GM12878 (cell line): Measurements from ENCODE around the gene TCF4. TPM values are rescaled to one million over a fixed set of nuclear protein-coding genes. Genes with fewer than 3 reads are reported as not detected.

Experiments used
- ATAC-seq: fragments of 200-7000 bp; cut with Tn5 transposase; 3 replicates; pipeline ENCODE4 v1.9.1; 2020; ENCODE audit warnings: mild to moderate bottlenecking, moderate library complexity
- BruUV-seq: library from RNA; stranded (reverse); fragments of 400-500 nt; replicated peaks from 2 replicates; lab custom pipeline; 2021; lab: Mats Ljungman, UMichigan
- CTCF ChIA-PET: fragments of 300-600 bp; sonication (Branson Sonifier 250); formaldehyde crosslinking; extraction: SDS; loops from one replicate; lab custom pipeline; 2021; ENCODE audit warnings: inconsistent platforms; lab: Yijun Ruan, JAX
- POLR2A ChIA-PET: fragments of 350-600 bp; formaldehyde crosslinking; extraction: SDS; loops from one replicate; lab custom pipeline; 2021; ENCODE audit warnings: inconsistent platforms; lab: Charles Lee
- RAD21 ChIA-PET: fragments of 300-600 bp; sonication (Branson Sonifier 250); formaldehyde crosslinking; loops from one replicate; lab custom pipeline; 2023; ENCODE audit warnings: antibody characterized with exemption; ENCODE audit not compliant: unreplicated experiment; lab: Charles Lee
- SMC1A ChIA-PET: fragments of 300-600 bp; sonication (Branson Sonifier 250); formaldehyde crosslinking; loops from one replicate; lab custom pipeline; 2023; ENCODE audit not compliant: unreplicated experiment, uncharacterized antibody; lab: Charles Lee
- DNase-seq: peaks from one replicate; pipeline ENCODE4 v3.0.0-alpha.2; 2011; ENCODE audit warnings: low read depth, low spot score
- FAIRE-seq: peaks from 3 replicates; lab custom pipeline; 2011; peaks lifted over from hg19 to GRCh38; lab: Jason Lieb, UNC
- H2AFZ ChIP-seq: 2 replicates; pipeline ENCODE4 v1.6.0; 2011; ENCODE audit warnings: low read depth, low read length, control low read depth; ENCODE audit not compliant: control insufficient read depth
- H3K27ac ChIP-seq: 2 replicates; pipeline ENCODE4 v1.5.1; 2011; ENCODE audit warnings: control low read depth; ENCODE audit not compliant: control insufficient read depth, insufficient read depth
- H3K27me3 ChIP-seq, 2 experiments: replicated peaks in 1 of 2; 2 replicates each; pipeline versions ENCODE4 v1.6.0 to v1.6.1; 2011; ENCODE audit warnings: low read length in 1 of 2; ENCODE audit not compliant: control insufficient read depth in 2 of 2, insufficient read depth in 2 of 2
- H3K36me3 ChIP-seq, 2 experiments: 2 replicates each; pipeline ENCODE4 v1.5.1; 2011; ENCODE audit warnings: low read length in 1 of 2; ENCODE audit not compliant: control insufficient read depth in 2 of 2, insufficient read depth in 2 of 2
- H3K4me1 ChIP-seq: 2 replicates; pipeline ENCODE4 v1.6.1; 2011; ENCODE audit warnings: mild to moderate bottlenecking, low read length, moderate library complexity, mixed read lengths; ENCODE audit not compliant: control insufficient read depth, insufficient read depth
- H3K4me2 ChIP-seq: 2 replicates; pipeline ENCODE4 v1.6.0; 2011; ENCODE audit warnings: control low read depth; ENCODE audit not compliant: control insufficient read depth, insufficient read depth
- H3K4me3 ChIP-seq: fragments of 200-600 bp; sonication (generic); 2 replicates; pipeline ENCODE4 v1.5.1; 2016
- H3K79me2 ChIP-seq: 2 replicates; pipeline ENCODE4 v1.6.0; 2011; ENCODE audit warnings: low read length; ENCODE audit not compliant: control insufficient read depth, insufficient read depth
- H3K9ac ChIP-seq: 2 replicates; pipeline ENCODE4 v1.8.0; 2011; ENCODE audit warnings: low read length, control low read depth, mixed read lengths; ENCODE audit not compliant: control insufficient read depth, insufficient read depth
- H3K9me3 ChIP-seq: replicated peaks from 3 replicates; pipeline ENCODE4 v1.5.1; 2011; ENCODE audit warnings: mild to moderate bottlenecking, low read length; ENCODE audit not compliant: control insufficient read depth, insufficient read depth
- H4K20me1 ChIP-seq: 2 replicates; pipeline ENCODE4 v1.6.0; 2011; ENCODE audit not compliant: control insufficient read depth, insufficient read depth
- BCL11A ChIP-seq: IDR thresholded peaks from 2 replicates; pipeline ENCODE4 v1.6.1; 2011; ENCODE audit warnings: low read depth, low read length
- NFYB ChIP-seq: IDR thresholded peaks from 2 replicates; pipeline ENCODE4 v1.6.1; 2011; ENCODE audit warnings: low read depth, mild to moderate bottlenecking, low read length, improper control_type of control experiment, moderate library complexity; ENCODE audit not compliant: insufficient read depth
- NR2C2 ChIP-seq: IDR thresholded peaks from 2 replicates; pipeline ENCODE4 v1.6.1; 2011; ENCODE audit warnings: borderline replicate concordance, low read depth; ENCODE audit not compliant: control insufficient read depth, insufficient read length
- POLR2A ChIP-seq: IDR thresholded peaks from 2 replicates; pipeline ENCODE4 v1.6.1; 2011; ENCODE audit warnings: low read depth, mild to moderate bottlenecking, low read length
- POU2F2 ChIP-seq: IDR thresholded peaks from 3 replicates; pipeline ENCODE4 v1.6.1; 2011; ENCODE audit warnings: low read depth, mild to moderate bottlenecking, low read length, borderline replicate concordance
- SRF ChIP-seq, 2 experiments: IDR thresholded peaks; 2 replicates each; pipeline ENCODE4 v1.6.1; 2011; ENCODE audit warnings: low read depth in 2 of 2, low read length in 2 of 2, mild to moderate bottlenecking in 1 of 2, moderate library complexity in 1 of 2
- STAT3 ChIP-seq: IDR thresholded peaks from 2 replicates; pipeline ENCODE4 v1.6.1; 2011; ENCODE audit warnings: low read depth, low read length, improper control_type of control experiment
- ZNF24 ChIP-seq: fragments of 450-650 bp; IDR thresholded peaks from 2 replicates; pipeline ENCODE4 v1.6.1; 2017; ENCODE audit warnings: antibody characterized with exemption, mild to moderate bottlenecking
- WGBS: methylation state at CpG from one replicate; pipeline ENCODE4 v1.1.6; 2016; ENCODE audit warnings: low lambda C conversion rate; ENCODE audit not compliant: insufficient replicate concordance, insufficient coverage; ENCODE audit errors: missing lambda C conversion rate; 5-methylcytosine and 5-hydroxymethylcytosine counted together
- in situ Hi-C: fragments of 300-500 bp; cut with MboI; formaldehyde crosslinking; loops from 9 replicates; pipeline ENCODE4 v1.14.3; 2018; ENCODE audit warnings: mixed read lengths
- intact Hi-C: fragments of 100-400 bp; cut with micrococcal nuclease; formaldehyde crosslinking; loops from one replicate; pipeline ENCODE4 v1.14.2; 2022; ENCODE audit not compliant: unreplicated experiment
- polyA plus RNA-seq, 11 experiments: library from polyadenylated mRNA; depleted of rRNA in 4 of 11; unstranded in 6 of 11; stranded (reverse) in 5 of 11; fragments of >200 nt; fragmentation: Nextera tagmentation in 4 of 11; fragmentation: Illumina TruSeq in 1 of 11; extraction: Ambion mirVana in 4 of 11; extraction: Trizol in 1 of 11; gene quantifications; 1 replicate in 1 of 11; 2 replicates in 10 of 11; pipeline versions ENCODE4 v1.2.1 to v1.2.3, GENCODE V29; 2011 to 2016; ENCODE audit warnings: inconsistent platforms in 2 of 11, missing spikeins in 2 of 11, low read depth in 1 of 11
- total RNA-seq, 4 experiments: library from RNA; depleted of rRNA in 3 of 4; stranded (reverse); fragments of >200 nt in 3 of 4; fragmentation: Illumina TruSeq in 1 of 4; extraction: Trizol in 1 of 4; gene quantifications; 2 replicates each; pipeline versions ENCODE4 v1.2.1 to v1.2.3, GENCODE V29; 2013 to 2021
- TF ChIP-seq, protein P1 (sequence below), 3 experiments: IDR thresholded peaks in 2 of 3; conservative IDR thresholded peaks in 1 of 3; 2 replicates each; pipeline ENCODE4 v1.5.1; 2011; ENCODE audit warnings: low read depth in 3 of 3, low read length in 3 of 3, mild to moderate bottlenecking in 3 of 3, control low read depth in 2 of 3, moderate library complexity in 2 of 3, inconsistent platforms in 1 of 3, mixed read lengths in 1 of 3; ENCODE audit not compliant: control insufficient read depth in 2 of 3, insufficient read depth in 1 of 3; ENCODE audit errors: extremely low read depth in 1 of 3
- TF ChIP-seq, protein P2 (sequence below): IDR thresholded peaks from 2 replicates; pipeline ENCODE4 v1.6.1; 2011; ENCODE audit warnings: low read depth, low read length, improper control_type of control experiment, borderline replicate concordance

Gene TCF4
- total and polyA plus RNA-seq, 10 of the 15 experiments (the other 5 are each of a cell fraction or from before 2014, with no cell fraction given) = 15.2 to 94.0 (median 31.5) TPM

DNA sequence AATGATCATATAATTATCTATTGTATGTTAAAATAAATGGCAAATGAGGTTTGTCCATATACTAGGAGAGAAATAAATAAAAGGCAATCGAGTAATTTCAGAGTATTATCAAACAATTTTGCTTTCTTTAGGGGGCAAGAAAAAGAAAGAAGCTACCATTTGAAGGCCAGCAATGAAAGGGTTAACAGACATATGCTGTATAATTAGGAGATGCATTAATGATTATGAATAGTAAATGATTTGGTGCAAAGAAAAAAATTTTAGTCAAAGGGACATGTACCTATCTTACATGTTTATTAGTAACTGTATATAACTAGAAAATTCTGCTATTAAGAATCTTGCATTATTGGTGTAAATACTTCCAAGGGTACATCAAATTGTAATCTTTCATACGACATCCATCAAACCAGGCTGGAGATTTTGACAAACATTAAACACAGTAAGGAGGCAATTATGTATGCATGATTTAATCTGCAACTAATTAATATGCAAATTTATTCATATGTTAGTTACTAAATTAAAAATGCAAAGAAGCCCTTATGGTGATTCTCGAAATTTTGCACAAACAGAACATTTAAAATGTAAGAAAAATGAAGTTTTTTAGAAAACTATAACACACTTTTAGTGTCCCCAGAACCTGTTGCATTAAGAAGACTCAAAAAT lies 251.4 kb downstream of the TCF4 start:
- Histone ChIP-seq H4K20me1 (no peaks in the 10 kb centered on the region), H3K27ac (no peak overlapping the region)
- TF ChIP-seq ZNF24 (no peak), STAT3 (no peak), SRF (IDR thresholded peaks at IDR 0.05; ENCODE audit: low read depth in 2 of 2, low read length in 2 of 2) (no peak), POLR2A (no peak), NR2C2 (no peak), NFYB (no peak), BCL11A (no peak), POU2F2 (no peak)
- TF ChIP-seq, protein P1, sequence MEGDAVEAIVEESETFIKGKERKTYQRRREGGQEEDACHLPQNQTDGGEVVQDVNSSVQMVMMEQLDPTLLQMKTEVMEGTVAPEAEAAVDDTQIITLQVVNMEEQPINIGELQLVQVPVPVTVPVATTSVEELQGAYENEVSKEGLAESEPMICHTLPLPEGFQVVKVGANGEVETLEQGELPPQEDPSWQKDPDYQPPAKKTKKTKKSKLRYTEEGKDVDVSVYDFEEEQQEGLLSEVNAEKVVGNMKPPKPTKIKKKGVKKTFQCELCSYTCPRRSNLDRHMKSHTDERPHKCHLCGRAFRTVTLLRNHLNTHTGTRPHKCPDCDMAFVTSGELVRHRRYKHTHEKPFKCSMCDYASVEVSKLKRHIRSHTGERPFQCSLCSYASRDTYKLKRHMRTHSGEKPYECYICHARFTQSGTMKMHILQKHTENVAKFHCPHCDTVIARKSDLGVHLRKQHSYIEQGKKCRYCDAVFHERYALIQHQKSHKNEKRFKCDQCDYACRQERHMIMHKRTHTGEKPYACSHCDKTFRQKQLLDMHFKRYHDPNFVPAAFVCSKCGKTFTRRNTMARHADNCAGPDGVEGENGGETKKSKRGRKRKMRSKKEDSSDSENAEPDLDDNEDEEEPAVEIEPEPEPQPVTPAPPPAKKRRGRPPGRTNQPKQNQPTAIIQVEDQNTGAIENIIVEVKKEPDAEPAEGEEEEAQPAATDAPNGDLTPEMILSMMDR (IDR thresholded peaks at IDR 0.05 in 2 of 3, conservative IDR thresholded peaks at IDR 0.05 in 1 of 3; ENCODE audit: control insufficient read depth in 2 of 3, extremely low read depth in 1 of 3, insufficient read depth in 1 of 3, low read depth in 3 of 3, low read length in 3 of 3) = no peak
- TF ChIP-seq, protein P2, sequence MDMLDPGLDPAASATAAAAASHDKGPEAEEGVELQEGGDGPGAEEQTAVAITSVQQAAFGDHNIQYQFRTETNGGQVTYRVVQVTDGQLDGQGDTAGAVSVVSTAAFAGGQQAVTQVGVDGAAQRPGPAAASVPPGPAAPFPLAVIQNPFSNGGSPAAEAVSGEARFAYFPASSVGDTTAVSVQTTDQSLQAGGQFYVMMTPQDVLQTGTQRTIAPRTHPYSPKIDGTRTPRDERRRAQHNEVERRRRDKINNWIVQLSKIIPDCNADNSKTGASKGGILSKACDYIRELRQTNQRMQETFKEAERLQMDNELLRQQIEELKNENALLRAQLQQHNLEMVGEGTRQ = no peak
- TF ChIP-seq, all 136 proteins: peak for 0
- FAIRE-seq = no peak
- ATAC-seq = no peak
- ChIA-PET CTCF (interaction anchor here (0.7 to 2.3 kb wide), 2 partner anchors 98 to 102 kb away, joined by 3 to 8 read pairs; no protein-coding TSS in a partner anchor), POLR2A (no interaction called here), SMC1A (interaction anchor here (1.0 to 1.8 kb wide), 2 partner anchors 14 to 102 kb away, joined by 3 to 6 read pairs; no protein-coding TSS in a partner anchor), RAD21 (interaction anchor here (1.2 kb wide), 1 partner anchor 15 kb away, joined by 3 read pairs; no protein-coding TSS in a partner anchor)
- Histone ChIP-seq H3K79me2 (no peaks in the 10 kb centered on the region), H3K27me3 (peaks cover 0 to 1% of the 10 kb centered on the region in 2 experiments; a peak in 1 of 4 replicates), H3K36me3 (no peaks in the 10 kb centered on the region), H3K9ac (no peak overlapping the region), H3K4me1 (no peaks in the 10 kb centered on the region), H3K4me2 (no peak overlapping the region), H3K4me3 (no peak overlapping the region), H3K9me3 (no peaks in the 10 kb centered on the region), H2AFZ (no peak overlapping the region)
- intact Hi-C loops (no loop called here), in situ Hi-C loops (loop anchor here (10.0 kb wide), 1 partner anchor 1238 kb away; no protein-coding TSS in a partner anchor)
- 38% methylated on average over 3 of the region's 3 CpGs for WGBS
- DNase-seq = no peak
- BruUV-seq = no TSS peak
